Muscle of arm (tissue), 12 donors: ENCODE results near the gene FOXD4. TPM values are rescaled to one million over a fixed set of nuclear protein-coding genes. Genes with fewer than 3 reads are reported as not detected.
"Not testable (repeated sequence)": the region's sequence is repeated elsewhere in the genome, so short reads cannot be mapped to it uniquely, and the experiment has no call there.

Source experiments
- DNase-seq: peaks from one replicate; pipeline ENCODE4 v3.0.0-alpha.2; 2013
- polyA plus RNA-seq, 12 donors: library from polyadenylated mRNA; unstranded; fragments of 120-200 nt; gene quantifications; one replicate each; pipeline ENCODE4 v1.2.1, GENCODE V29; 2013; ENCODE audit not compliant: insufficient read length in 12 of 12

The FOXD4 gene
- polyA plus RNA-seq, 12 donors = 0.36 to 2.3 (median 1.1) TPM; not detected in 2

DNA sequence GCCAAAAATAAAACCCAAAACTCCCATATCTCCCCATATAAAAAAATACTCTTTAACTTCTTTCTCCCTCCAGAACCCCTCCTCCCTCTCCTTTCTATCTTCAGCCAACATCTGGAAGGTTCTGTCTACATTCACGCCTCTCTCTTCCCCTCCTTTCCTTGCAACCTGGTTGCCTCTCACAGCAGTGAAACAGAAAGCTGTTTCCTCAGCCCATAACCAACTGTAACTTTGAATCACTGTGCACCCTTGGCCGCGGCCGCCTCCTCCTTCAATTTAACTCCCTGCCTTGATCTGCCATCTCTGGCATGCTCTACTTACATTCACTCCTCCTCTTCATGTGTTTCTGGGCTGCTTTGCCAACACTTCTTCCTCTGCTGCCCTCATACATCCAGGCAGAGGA, 23.2 kb downstream of the FOXD4 start:
- DNase-seq = not testable (repeated sequence)

DNA sequence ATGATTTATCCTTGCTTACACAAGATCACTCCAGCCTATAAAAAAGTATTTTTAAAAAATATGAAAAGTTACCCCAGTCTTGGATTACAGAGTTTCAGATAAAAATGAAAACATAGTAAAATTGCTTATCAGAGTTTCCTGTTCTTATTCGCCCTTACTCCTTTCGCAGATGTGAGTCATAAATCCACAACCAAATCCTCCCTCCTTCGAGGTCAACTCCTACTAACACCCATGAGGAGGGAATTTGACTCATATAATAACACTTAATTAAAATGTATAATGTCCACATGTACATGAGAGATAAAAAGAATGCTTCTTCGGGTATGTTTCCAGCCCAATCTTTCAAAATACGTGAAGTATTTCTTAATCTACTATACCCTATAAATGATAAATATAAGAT, 23.9 kb downstream of the FOXD4 start:
- not testable (repeated sequence) for DNase-seq

DNA sequence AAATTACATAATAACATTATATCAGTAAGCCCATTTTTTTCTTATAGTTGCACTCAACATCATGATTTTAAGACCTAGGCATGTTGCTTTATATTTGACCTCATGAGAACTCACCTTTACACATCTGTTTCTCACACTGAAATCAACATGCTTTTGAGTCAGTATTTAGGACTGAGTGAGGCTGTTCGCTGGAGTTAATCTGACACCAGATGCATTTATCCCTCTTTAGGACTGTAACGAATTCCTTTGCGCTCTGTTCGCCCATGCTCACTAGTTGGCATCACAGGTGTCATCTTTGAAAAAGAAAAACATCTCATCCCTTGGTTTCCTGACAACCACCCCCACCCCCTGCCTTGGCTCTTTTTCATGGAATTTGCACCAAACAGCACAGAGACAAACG, 24.3 kb downstream of the FOXD4 start:
- not testable (repeated sequence) for DNase-seq

DNA sequence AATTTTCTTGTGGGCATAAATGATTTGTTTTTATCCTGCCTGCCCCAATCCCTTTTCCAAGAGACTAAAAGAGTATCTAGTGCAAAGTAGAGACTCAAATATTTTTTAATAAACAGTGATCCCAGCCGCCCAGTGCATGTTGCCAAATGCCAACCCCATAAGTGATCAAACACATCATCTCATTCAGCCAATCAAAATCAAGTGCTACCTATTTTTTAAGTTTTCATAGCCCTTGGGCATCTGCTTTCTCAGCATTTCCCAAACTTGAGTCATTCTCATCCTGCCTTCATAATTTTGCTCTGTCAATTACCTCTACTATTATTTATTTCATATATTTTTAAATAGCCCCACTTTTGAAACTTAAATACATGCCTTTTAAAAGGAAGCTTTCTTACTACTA, 27.4 kb downstream of the FOXD4 start:
- not testable (repeated sequence) for DNase-seq

DNA sequence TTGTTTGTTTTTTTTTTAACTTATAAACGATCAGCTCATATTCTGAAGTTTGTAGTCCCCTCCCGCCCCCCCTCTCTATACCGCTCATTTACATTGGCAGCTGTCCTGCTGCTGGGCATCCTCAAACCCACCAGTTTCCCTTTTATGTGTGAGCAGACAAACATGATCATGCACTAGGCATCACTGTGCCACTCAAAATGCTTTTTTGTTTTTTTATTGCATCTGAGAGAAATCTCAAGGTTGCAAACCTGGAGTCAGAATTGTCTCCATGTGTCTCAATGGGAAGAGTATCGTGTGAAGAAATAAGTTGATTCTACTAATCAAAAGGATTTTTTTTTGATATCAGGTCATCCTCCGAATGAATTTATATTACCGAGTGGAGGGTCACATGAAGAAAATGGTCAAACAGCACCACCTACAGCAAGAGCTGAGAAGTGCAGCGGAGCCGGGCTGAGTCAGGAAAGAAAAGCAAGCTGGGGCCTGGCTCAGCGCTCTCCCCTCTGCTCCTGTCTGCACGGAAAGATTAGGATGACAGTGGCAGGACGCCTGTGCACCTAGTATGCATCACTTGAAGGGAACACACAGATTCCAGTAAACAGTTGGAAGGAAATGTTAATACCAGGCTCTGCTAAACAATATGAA, 29.7 kb downstream of the FOXD4 start:
- DNase-seq = not testable (repeated sequence)

DNA sequence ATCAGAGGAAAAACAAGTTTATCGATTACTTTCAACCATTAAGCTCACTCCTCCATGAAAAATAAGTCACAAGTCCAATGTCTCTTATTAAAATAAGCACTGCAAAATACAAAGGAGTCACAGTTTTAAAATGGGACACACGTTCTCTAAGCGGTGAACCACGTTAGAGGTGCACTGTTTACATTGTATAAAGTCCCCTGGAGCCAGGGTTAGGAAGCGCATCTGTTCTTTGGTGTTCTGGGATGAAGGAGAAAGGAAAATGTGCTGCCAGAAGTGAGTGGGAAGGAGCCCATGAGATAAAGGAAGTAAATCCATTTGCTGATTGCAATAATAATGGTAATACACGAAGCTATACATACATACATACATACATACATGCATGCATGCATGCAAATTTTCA, 30.4 kb downstream of the FOXD4 start:
- not testable (repeated sequence) for DNase-seq

DNA sequence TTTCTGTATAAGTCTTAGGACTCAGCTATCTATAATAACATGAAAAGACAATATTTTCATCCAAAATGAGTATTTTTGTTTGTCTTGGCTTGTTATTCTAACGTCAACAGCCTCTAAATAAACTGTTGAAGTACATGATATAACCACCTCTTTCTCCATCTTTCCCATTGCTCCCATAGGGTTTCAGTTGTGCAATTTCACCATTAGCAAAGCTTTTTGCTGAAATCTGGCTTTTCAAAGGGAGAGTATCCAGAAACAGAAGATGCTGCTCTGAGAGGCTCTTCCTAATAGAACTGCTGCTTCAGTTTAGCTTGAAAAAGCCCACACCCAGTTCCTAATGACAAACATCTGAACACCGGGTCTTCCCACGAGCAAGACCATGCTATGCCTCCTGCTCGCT, 31.1 kb downstream of the FOXD4 start:
- not testable (repeated sequence) for DNase-seq

DNA sequence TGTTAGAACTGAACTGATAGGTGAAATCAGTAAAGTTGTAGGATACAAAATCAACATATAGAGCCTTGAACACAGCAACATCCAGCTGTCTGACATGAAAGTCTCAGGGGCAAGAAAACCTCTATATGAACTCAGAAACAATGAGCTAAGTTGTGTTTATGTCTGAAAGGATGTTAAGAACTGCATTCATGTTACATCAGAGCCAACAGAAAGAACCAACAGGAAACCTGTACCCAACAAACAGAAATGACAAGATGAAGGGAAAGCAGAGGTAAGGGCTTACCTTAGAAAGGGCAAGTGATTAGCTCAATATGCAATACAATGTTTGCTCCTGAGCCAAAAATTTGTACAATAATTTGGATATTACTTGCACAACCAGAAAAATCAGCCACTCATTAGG, 31.5 kb downstream of the FOXD4 start:
- DNase-seq = not testable (repeated sequence)

DNA sequence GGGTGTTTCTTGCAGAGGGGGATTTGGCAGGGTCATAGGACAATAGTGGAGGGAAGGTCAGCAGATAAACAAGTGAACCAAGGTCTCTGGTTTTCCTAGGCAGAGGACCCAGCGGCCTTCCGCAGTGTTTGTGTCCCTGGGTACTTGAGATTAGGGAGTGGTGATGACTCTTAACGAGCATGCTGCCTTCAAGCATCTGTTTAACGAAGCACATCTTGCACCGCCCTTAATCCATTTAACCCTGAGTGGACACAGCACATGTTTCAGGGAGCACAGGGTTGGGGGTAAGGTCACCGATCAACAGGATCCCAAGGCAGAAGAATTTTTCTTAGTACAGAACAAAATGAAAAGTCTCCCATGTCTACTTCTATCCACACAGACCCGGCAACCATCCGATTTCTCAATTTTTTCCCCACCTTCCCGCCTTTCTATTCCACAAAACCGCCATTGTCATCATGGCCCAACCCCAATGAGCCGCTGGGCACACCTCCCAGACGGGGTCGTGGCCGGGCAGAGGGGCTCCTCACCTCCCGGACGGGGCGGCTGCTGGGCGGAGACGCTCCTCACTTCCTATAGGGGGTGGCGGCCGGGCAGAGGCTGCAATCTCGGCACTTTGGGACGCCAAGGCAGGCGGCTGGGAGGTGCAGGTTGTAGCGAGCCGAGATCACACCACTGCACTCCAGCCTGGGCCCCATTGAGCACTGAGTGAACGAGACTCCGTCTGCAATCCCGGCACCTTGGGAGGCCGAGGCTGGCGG, 35.1 kb downstream of the FOXD4 start:
- not testable (repeated sequence) for DNase-seq

DNA sequence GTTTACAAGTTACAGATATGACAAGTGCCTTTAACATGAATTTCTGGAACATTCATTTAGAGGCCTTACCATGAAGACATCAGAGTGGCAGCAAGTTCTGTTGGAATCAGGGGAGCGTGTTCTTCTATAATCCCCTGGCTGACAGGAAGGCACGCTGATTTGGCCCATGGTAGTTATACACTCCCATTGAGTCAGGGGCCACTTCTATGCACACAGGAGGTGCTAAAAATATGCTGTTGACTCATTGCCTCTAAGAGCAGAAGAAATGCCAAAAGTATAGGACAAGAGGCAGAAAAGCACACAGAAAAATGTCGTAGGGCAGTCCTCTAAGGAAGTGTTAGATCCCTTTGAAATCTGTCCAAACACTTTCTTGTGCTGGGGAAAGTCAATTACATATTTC, 39.9 kb downstream of the FOXD4 start:
- DNase-seq = not testable (repeated sequence)

DNA sequence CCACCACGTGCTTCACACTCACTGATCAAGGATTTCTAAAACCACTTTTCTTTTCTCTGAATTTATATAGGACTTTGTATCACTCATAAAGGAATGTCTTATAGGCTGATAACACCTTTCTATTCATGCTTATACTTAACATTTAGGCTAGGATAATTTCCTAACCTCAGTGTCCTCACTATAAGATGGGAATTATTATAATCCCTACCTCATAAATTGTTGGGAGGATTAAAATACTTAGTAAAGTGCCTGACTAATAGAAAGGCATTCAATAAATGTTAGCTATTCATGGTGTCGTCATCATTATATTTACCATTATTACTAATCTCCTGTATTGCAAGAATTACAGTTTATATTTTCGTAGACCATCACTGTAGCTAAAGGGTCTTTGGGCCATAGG, 41.8 kb downstream of the FOXD4 start:
- not testable (repeated sequence) for DNase-seq

DNA sequence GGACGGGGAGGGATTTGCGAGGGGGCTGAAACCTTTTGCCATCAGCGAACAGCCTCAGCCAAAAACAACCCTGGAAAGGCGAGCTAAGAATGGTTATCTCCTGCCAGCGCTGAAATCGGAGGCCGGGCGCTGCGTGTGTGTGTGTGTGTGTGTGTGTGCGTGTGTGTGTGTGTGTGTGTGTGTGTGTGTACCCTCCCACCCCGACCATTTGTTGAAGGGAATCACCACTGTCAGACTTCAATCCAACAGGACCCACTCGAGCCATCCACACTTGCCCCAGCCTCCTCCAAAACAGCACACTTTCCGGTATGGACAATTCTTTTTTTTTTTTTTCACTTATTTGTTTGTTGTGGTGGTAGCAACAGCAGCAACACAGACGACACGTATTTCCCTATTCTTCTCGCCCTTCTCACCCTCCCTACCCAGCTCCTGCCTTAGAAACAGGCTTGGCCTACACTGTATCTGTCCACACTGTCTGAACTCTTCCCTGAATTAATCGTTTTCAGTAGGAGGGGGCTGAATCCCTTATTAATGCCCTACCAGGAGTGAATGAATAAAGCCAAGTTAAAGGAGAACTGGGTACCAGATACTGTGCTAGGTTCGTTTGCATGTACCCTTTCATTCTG, 44.2 kb downstream of the FOXD4 start:
- not testable (repeated sequence) for DNase-seq

DNA sequence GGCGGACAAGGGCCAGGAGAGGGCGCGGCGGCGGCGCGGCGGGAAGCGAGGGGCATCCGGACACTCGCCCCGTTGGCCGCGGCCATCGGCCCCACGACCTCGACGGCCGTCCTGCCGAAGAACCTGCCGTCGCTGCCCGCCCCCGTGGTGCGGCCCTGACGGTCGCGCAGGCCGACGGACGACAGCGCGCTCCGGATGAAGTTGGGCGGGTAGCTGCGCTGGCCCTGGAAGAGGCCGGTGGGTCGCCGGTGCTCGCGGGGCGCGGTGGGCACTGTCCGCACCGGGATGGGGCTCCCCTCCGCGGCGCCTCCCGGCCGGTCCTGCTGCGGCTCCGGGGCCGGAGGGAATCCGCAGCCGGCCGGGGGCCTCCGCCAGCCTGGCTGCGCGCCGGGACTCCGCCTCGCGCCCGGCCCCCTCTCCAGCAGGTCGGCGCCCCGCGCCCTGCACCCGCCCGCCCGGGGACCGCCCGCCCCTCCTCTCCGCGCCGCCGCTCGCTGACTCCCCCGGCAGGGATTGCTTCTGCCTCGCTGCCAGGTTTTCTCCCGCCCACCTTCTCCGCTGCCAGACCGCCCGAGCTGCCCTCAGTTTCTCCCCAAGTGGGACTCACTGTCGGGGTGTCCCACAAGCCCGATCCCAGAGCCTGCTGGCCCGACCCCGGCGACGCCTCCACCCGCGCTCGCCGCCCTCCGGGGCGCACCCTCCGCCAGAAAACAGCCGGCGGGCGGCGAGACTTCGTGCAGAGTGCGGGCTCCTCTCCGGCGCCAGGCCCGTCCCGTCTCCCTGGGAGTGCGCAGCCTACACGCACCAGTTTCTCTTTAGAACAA, 44.9 kb downstream of the FOXD4 start:
- DNase-seq = peak; percentile 23

Other genes with a start within 250 kb of the FOXD4 start
- 10 to 100 TPM in 10 of 12 donors, 1 to 10 TPM in 1, not detected in 1; 9.2 to 30.9 (median 15.7) TPM for gene WASHC1, start 89.0 kb downstream of the FOXD4 start, polyA plus RNA-seq
- 10 to 100 TPM in 11 of 12 donors, not detected in 1; 37.7 to 66.7 (median 56.0) TPM for gene ZNG1A, start 60.6 kb upstream of the FOXD4 start, polyA plus RNA-seq
- gene DOCK8, start 96.4 kb upstream of the FOXD4 start, polyA plus RNA-seq = 10 to 100 TPM in 2 of 12 donors, 1 to 10 TPM in 9, not detected in 1; 2.4 to 20.5 (median 5.8) TPM